Erythroblast (primary cell): ENCODE results near the gene FLOT2.
A peak's percentile ranks its signal among the peaks of the same experiment; 100 is the strongest.

ENCODE experiments used
- GATA1 ChIP-seq: IDR thresholded peaks from 2 replicates; pipeline ENCODE4 v1.6.1; 2011; ENCODE audit warnings: low read depth, mild to moderate bottlenecking, control low read depth, low read length, moderate library complexity
- POLR2A ChIP-seq: IDR thresholded peaks from 2 replicates; pipeline ENCODE4 v1.6.1; 2011; ENCODE audit warnings: mild to moderate bottlenecking, low read length

- TF ChIP-seq POLR2A (peak; percentile 78), GATA1 (peak; percentile 99)
Observed at GRCh38 chr17:28864991-28865849, 32.3 kb downstream of the FLOT2 start.
